GM21367 (cell line): ENCODE data around the gene PRR23E.

Experiments
- ATAC-seq: cut with Tn5 transposase; IDR thresholded peaks from one replicate; pipeline ENCODE4 v1.9.1; 2021; ENCODE audit not compliant: unreplicated experiment

PRR23E gene, protein sequence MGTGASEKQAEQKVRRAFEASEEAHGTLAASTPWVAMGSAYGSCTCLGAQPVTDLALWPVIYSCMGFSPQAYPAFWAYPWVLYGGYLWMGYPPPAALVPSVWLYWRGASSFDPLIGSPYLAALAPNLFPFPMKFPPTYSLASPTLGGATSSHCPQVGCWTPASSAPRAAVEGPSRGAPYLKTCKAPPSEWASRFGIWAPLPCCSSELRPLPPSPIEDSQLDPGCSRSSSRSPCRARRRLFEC

DNA sequence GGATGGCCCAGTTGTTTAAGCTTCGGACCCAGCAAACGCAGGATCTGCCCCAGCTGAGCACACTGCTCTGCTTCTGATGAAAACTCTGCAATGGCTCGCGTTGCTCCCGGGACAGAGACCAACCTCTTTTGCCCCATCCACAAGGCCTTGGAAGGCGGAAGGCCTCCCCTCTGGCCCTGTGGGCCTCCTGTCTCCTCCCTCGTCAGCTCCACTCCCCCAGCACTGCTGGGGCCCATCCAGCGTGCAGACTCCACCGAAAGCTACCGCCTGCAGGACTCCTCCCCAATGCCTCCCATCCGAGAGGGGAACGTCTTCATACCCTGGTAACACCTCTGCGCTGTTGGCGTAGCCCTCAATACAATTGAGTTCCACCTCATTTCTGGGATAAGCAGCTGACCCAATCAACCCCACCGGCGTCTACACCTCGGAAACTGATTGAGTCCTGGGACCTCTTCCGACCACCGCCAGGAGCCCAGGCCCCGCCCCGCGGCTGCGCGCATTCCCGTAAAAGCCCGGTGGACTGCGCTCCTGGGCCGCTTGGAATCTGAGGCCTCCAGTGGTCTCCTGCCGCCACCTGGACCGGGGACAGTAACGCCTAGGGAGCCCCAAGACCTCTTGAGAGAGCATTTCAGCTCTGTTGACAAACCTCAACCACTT, at the start of gene PRR23E:
PRR23E (plus strand) TSS at position 556 of the 657 bp plus-strand sequence. CDS start 3,555 bp downstream, outside the sequence.
- no peak for ATAC-seq

GRCh38 chr3:127143172-127143571, 49.8 kb upstream of the PRR23E start:
- no peak for ATAC-seq

GRCh38 chr3:127144631-127145030, 48.3 kb upstream of the PRR23E start:
- ATAC-seq = no peak

DNA sequence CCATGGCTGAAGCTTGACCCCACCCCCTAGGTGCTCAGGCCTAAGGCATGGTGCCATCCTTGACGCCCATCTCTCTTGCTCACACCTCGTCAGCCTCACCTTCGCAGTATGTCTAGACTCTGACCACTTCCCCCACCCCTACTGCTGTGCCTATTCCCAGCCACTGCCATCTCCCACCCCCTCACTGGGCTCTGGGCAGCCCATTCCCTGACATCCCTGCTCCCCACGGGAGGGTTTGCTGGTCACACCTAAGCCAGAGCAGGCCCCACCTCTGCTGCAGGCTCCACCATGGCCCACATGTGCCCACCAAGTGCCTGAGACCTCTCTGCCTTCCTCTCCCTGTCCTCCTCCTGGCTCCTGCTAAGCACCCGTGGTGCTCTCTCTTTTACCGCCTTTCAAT, 47.7 kb upstream of the PRR23E start:
- ATAC-seq = no peak

DNA sequence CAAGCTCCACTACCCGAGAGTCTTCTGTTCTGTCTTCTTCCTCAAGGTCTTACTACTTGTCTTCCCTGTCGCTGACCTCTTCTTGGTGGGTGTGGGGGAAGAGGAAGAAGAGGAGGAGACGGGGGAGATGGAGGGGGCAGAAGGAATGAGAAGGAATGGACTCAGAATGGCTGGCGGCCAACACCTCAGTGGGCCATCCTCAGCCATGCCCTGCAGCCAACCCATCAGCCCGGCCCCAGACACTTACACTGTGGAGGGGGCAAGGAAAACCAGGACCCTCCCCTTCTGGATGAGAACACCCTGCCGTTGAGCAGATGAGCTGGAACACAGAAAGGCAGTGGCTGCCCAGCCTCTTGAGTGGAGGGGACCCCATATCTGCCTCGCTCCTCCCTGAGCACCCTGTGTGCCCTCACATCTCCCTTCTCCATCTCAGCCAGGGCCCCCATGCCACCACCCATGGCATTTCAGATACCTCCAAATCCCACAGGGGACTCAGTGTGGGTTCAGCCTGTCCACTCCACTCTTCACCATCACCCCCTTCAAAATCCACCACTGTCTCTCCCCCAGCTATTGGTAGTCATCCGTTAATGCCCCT, 45.5 kb upstream of the PRR23E start:
- ATAC-seq = no peak

GRCh38 chr3:127149621-127150310, 43.2 kb upstream of the PRR23E start:
- ATAC-seq = no peak

GRCh38 chr3:127150513-127151250, 42.2 kb upstream of the PRR23E start:
- no peak for ATAC-seq

GRCh38 chr3:127151251-127151564, 41.7 kb upstream of the PRR23E start:
- ATAC-seq = no peak

DNA sequence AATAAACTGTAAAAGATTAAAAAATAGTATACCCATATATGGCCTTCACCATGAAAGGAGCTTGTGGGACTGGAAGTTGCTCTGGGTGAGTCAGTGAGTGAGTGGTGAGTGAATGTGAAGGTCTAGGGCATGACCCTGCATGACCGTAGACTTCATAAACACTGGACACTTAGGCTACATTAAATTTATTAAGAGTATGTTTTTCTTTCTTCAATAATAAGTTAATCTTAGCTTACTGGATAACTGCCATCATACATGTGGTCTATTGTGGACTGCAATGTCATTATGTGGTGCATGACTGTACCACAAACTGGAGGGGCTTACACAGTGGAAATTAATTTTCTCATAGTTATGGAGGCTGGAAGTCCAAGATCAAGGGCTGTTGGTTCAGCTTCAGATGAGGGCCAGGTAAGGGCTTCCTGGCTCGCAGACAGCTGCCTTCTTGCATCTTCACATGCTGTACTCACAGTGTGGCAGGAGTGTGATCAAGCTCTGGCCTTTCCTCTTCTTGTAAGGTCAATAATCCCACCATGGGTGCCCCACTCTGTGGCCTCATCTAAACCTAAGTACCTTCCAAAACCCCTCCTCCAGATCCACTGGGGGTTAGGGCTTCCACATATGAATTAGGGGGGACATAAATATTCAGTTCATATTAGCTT, 40.8 kb upstream of the PRR23E start:
- ATAC-seq = no peak

DNA sequence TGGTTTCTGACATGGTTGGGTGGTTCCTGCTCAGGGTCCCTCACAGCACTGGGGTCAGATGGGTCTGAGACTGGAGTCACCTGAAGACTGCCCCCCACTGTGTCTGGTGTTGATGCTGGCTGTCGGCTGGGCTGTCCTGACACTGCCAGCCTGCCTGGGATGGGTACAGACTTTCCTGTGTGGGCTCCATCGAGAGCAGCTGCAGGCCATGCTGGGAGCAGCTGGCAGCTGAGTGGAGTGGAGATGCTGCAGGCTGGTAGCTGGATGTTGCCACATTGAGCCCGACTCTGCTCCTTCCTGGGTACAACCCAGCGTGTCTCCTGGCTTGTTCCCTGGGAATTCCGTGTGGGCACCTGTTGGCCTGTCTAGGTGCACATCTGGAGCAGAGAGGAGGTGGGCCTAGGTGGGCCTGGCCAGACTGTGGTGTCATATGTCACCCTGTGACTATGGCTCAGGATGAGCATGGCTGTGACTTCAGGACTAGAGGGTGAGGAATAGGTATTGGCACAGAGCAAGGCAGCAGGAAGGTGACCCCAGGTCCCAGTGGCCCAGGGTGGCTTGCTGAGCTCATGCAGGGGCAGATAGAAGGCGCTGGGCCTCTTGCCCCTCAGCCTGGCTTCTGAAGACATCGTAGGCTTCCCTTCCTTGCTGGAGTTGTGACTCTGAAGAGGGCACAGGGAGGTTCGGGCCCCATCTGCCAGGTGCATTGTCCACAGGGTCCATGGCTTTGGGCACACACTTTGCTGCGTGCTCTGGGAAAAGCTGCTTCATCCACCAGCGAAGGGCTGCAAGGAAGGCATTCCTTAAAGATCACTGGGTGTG, 40.0 kb upstream of the PRR23E start:
- no peak for ATAC-seq

GRCh38 chr3:127153506-127153815, 39.5 kb upstream of the PRR23E start:
- ATAC-seq = no peak

GRCh38 chr3:127156338-127157050, 36.4 kb upstream of the PRR23E start:
- no peak for ATAC-seq

- no peak for ATAC-seq
Observed at GRCh38 chr3:127157171-127157828, 35.6 kb upstream of the PRR23E start.

DNA sequence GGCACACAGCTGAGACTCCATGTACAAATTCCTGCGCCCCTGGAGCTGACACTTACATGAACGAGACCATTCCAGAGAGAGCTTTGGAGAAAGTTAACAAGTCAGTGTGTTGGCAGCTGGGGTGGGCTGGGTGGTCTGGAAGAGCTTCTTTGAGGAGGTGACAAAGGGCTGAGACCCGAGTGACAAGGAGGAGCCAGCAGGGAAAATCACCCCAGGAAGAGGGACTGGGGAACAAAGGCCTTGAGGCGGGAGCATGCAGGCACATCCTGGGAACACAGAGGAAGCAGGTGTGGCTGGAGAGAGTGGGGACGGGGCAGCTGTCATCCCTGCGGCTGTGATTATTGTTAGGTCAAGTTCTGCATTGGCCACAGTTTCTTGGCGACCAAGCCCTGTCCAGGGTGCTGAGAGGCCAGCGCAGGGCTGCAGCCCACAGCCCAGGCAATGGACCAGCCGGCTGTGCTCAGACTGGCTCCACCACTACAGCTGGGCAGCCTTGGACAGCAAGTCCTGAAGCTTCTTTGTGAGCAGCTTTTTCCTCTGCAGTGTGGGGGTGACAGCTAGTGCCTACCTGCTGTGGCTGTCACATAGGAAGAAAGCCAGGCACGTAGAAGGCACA, 34.2 kb upstream of the PRR23E start:
- no peak for ATAC-seq

GRCh38 chr3:127159543-127159942, 33.4 kb upstream of the PRR23E start:
- ATAC-seq = no peak

DNA sequence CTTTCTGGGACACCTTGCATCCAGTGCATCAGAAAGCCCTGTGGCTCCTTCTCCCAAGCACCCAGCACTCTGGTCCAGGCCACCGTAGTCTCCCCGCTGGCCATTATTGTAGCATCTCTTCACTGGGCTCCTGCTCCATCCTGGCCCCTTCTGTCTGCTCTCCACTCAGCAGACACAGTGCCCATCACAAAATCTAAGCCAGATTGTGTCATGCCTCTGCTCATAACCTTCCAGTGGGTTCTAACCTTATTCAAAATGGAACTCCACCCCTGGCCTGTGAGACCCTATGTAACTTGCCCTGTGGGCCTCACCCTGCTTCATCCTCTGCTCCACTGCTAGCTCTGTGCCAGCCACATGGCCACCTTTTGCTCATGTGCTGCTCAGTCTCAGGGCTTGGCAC, 31.7 kb upstream of the PRR23E start:
- ATAC-seq = no peak

DNA sequence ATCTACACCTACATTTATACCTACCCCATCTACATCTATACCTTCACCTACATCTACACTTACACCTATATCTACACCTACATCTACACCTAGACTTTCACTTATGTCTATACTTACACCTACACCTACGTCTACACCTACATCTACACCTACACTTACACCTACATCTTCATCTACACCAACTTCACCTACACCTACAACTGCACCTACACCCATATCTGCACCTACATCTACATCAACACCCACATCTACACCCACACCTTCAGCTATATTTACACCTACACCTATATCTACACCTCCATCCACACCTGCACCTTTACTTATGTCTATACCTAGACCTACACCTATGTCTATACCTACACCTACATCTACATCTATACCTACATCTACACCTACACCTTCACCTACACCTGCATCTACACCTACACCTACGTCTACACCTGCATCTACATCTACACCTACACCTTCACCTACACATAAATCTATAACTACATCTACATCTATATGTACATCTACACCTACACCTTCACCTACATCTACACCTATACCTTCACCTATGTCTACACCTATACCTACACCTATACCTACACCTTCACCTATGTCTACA, 30.9 kb upstream of the PRR23E start:
- ATAC-seq = no peak
